PFSK-1 (cell line): ENCODE data around the gene SIAH1.

Source experiments
- POLR2AphosphoS5 ChIP-seq: IDR thresholded peaks from 2 replicates; pipeline ENCODE4 v1.6.1; 2012; ENCODE audit warnings: low read depth, mild to moderate bottlenecking, control low read depth, low read length, moderate library complexity
- TF ChIP-seq, protein P1 (sequence below), 2 experiments: IDR thresholded peaks; 2 replicates each; pipeline versions ENCODE4 v1.6.1 to v1.8.0; 2011 to 2012; ENCODE audit warnings: low read depth in 2 of 2, low read length in 2 of 2, control low read depth in 1 of 2, inconsistent platforms in 1 of 2, mild to moderate bottlenecking in 1 of 2, moderate library complexity in 1 of 2; ENCODE audit not compliant: insufficient read depth in 1 of 2

DNA sequence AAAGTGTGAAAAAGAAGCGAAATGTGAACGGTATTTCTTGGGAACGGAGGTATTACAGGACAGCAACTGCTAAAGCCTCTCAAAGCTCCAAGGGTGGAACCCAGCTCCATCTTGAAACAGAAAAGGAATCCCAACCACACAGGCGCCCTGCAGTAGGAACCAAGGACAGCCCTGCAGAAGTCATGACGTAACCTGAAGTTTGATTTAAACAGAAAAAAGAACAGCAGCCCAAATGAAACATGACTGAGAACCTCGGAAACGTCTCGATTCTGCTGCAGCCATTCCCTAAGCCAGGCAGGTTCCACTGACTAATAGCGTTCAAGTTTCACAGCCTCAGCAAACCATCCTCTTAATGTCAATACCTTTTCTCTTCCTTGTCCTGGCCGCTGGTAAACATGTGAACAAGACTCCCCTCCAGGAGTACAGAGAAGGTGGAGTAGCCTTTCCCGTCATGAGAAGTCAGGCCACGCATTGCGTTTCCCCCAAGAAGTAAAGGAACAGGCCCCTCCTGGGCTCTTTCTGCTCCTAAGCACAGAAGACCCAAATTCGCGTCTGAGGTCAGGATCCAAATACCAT, 20.1 kb downstream of the SIAH1 start:
- TF ChIP-seq POLR2AphosphoS5 = no peak
- TF ChIP-seq, protein P1, sequence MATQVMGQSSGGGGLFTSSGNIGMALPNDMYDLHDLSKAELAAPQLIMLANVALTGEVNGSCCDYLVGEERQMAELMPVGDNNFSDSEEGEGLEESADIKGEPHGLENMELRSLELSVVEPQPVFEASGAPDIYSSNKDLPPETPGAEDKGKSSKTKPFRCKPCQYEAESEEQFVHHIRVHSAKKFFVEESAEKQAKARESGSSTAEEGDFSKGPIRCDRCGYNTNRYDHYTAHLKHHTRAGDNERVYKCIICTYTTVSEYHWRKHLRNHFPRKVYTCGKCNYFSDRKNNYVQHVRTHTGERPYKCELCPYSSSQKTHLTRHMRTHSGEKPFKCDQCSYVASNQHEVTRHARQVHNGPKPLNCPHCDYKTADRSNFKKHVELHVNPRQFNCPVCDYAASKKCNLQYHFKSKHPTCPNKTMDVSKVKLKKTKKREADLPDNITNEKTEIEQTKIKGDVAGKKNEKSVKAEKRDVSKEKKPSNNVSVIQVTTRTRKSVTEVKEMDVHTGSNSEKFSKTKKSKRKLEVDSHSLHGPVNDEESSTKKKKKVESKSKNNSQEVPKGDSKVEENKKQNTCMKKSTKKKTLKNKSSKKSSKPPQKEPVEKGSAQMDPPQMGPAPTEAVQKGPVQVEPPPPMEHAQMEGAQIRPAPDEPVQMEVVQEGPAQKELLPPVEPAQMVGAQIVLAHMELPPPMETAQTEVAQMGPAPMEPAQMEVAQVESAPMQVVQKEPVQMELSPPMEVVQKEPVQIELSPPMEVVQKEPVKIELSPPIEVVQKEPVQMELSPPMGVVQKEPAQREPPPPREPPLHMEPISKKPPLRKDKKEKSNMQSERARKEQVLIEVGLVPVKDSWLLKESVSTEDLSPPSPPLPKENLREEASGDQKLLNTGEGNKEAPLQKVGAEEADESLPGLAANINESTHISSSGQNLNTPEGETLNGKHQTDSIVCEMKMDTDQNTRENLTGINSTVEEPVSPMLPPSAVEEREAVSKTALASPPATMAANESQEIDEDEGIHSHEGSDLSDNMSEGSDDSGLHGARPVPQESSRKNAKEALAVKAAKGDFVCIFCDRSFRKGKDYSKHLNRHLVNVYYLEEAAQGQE (IDR thresholded peaks at IDR 0.05; ENCODE audit: insufficient read depth in 1 of 2, low read depth in 2 of 2, low read length in 2 of 2) = no peak
